Astrocyte of the spinal cord (primary cell): ENCODE measurements around the gene CAST.

Experiments
- DNase-seq: peaks from one replicate; pipeline ENCODE4 v3.0.0; 2011; ENCODE audit warnings: low read depth, low spot score
- H3K4me3 ChIP-seq: 2 replicates; pipeline ENCODE4 v1.5.1; 2011; ENCODE audit warnings: low read depth, mild to moderate bottlenecking, low read length, moderate library complexity
- CTCF ChIP-seq: IDR thresholded peaks from 2 replicates; pipeline ENCODE4 v1.5.1; 2012; ENCODE audit warnings: low read depth, mild to moderate bottlenecking, low read length, inconsistent platforms
- in situ Hi-C: cut with HindIII; loops from 2 replicates; pipeline ENCODE4 v1.10.0; 2017; ENCODE audit warnings: low sequenced_read_pairs

Gene CAST

GRCh38 chr5:96765043-96765442, 102.9 kb downstream of the CAST start:
- in situ Hi-C loops = no loop called here
- H3K4me3 ChIP-seq = no peak overlapping the region
- no peak for TF ChIP-seq CTCF
- DNase-seq = no peak

GRCh38 chr5:96768708-96769251, 106.6 kb downstream of the CAST start:
- in situ Hi-C loops = no loop called here
- DNase-seq = no peak
- no peak for TF ChIP-seq CTCF
- no peak overlapping the region for H3K4me3 ChIP-seq

- H3K4me3 ChIP-seq = no peak overlapping the region
- TF ChIP-seq CTCF = no peak
- DNase-seq = no peak
- in situ Hi-C loops = no loop called here
These were observed 109.2 kb downstream of the CAST start for GRCh38 chr5:96771395-96771794.

- in situ Hi-C loops = no loop called here
- no peak for TF ChIP-seq CTCF
- DNase-seq = no peak
- H3K4me3 ChIP-seq = no peak overlapping the region
These were observed 109.9 kb downstream of the CAST start for GRCh38 chr5:96772111-96772510.

GRCh38 chr5:96772542-96772941, 110.4 kb downstream of the CAST start:
- TF ChIP-seq CTCF = no peak
- in situ Hi-C loops = no loop called here

GRCh38 chr5:96775050-96775449, 112.9 kb downstream of the CAST start:
- no peak overlapping the region for H3K4me3 ChIP-seq
- no peak for TF ChIP-seq CTCF
- in situ Hi-C loops = no loop called here
- DNase-seq = no peak

More at GRCh38 chr5:96772542-96772941, 110.4 kb downstream of the CAST start:
- DNase-seq = no peak
- no peak overlapping the region for H3K4me3 ChIP-seq

GRCh38 chr5:96775689-96776088, 113.5 kb downstream of the CAST start:
- no peak overlapping the region for H3K4me3 ChIP-seq
- in situ Hi-C loops = no loop called here
- TF ChIP-seq CTCF = no peak
- DNase-seq = no peak
